GM21360 (cell line): Measurements from ENCODE around the gene LAMP5.

ENCODE experiments used
- ATAC-seq: cut with Tn5 transposase; IDR thresholded peaks from one replicate; pipeline ENCODE4 v1.9.1; 2021; ENCODE audit warnings: mild to moderate bottlenecking, moderate library complexity; ENCODE audit not compliant: unreplicated experiment

LAMP5 gene

GRCh38 chr20:9514461-9515213 is at the start of gene LAMP5:
Gene LAMP5 (plus strand): TSS chr20:9514590. CDS start chr20:9514853, 263 bp downstream.
- ATAC-seq = no peak

GRCh38 chr20:9467995-9468394 is 46.4 kb upstream of the LAMP5 start:
- ATAC-seq = no peak

DNA sequence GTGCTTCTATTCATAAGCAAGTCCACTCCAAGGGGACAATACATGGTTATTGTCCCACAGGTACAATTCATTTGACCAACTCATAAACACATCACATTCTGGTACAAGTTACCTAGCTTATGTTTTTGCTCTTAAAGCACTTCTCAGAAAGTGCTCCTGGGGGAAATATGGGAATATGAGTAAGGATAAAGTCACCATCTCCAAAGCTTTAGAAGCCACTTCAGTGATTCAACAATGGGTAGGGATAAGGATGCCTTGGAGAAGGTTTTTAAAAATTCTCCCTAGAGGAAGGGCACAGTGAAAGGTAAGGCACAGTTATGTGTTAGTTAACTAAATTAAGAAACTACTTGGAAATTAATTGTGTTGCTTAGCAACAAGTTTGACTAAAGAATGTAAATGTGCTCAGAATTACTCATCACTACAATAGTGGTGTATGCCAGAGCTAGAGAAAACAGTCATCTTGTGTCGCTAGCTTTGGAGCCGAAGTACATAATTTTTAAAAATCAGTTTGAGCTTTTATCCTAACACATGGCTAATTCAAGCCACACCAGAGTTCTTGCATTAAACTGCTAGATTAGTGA is 39.5 kb upstream of the LAMP5 start:
- ATAC-seq = no peak

DNA sequence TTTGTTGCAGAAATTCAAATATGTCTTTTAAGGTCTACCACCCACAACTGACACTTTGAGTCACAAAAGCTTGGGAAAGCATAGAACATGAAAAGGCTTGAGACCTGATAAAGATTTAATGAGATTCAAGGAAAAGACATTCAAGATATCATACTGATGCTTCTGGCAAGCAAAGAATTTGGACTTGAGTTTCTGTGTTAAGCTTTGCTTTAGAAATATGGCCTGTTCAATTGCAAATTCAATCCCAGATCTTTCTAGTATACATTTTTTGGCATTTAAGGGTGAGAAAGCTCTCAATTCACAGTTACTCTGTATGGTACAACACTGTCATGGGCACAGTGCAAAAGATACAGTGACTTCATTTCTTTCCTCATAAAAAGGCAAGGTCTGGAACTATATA is 38.9 kb upstream of the LAMP5 start:
- ATAC-seq = no peak

- ATAC-seq = no peak
Measured at GRCh38 chr20:9476174-9476573, 38.2 kb upstream of the LAMP5 start.

GRCh38 chr20:9476637-9477036 is 37.8 kb upstream of the LAMP5 start:
- no peak for ATAC-seq

- no peak for ATAC-seq
Measured at GRCh38 chr20:9478771-9479170, 35.6 kb upstream of the LAMP5 start.

DNA sequence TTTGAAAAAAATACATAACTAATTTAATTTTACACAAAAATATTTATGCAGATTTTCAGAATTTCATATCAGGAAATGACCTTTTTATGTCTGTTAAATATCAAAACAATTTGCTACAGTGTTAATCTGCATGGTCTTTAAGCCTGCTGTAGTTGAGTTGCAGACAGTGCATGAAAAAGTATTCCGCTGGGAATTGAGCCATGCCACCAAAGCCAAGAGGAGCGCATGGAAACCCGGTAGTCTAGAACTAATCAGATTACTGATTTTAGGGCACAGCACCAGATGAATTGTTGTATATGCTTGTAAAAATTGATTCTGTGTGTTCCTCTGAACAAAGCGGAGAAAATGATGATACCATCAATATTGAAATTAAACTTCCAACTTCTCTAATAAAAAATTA is 34.3 kb upstream of the LAMP5 start:
- no peak for ATAC-seq

- ATAC-seq = no peak
Measured at GRCh38 chr20:9482180-9482579, 32.2 kb upstream of the LAMP5 start.

GRCh38 chr20:9483131-9483530 is 31.3 kb upstream of the LAMP5 start:
- ATAC-seq = no peak

- ATAC-seq = no peak
Measured at GRCh38 chr20:9485614-9486340, 28.6 kb upstream of the LAMP5 start.

DNA sequence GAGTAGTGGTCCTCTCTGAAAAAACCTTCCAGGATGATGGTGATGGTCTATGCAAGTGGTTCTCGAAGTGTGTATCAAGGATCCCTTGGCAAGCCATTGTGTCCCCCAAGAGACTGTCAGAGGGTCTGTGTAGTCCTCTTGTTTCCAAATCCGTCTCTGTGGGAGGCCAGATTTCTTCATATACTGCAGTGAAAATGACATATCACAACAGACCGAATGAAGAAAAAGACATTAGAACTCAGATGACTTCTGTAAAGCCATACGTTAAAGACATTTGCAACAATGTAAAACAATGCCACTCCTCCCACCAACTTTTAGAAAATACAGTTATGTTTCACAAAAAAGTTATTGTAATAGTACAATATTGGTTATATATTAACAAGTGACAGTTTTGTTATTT is 27.2 kb upstream of the LAMP5 start:
- ATAC-seq = no peak

GRCh38 chr20:9488063-9488462 is 26.3 kb upstream of the LAMP5 start:
- no peak for ATAC-seq

DNA sequence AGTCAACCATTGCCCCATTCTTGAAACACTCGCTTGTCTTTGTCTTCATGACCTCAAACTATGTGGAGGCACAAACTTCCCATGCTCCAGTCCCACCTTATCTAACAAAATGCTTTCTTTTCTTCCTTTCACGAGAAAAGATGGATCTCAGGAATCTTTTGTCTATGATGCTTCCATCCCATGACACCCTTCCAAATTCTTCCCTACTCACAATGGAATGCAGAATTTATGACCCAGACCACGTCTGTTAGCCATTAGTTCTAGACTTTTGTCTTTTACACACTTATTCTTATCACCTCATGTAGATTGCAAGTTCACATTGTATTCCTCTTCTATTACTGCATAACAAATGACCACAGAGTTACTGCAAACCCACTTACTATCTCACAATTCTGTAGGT is 24.2 kb upstream of the LAMP5 start:
- ATAC-seq = no peak

DNA sequence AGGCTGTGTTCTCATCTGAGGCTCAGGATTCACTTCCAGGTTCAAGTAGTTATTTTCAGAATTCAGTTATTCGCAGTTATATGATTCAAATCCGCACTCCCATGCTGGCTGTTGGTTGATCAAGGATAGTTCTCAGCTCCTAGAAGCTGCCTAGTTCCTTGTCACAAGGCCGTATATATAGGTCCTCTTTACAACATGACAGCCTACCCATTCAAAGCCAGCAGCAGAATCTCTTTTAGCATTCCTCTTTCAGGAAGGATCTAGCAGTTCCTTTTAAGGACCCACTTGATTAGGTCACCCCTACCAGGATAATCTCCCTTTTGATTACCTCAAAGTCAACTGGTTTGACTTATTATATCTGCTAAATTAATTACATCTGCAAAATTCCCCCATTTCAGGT is 23.8 kb upstream of the LAMP5 start:
- ATAC-seq = no peak

GRCh38 chr20:9491324-9491723 is 23.1 kb upstream of the LAMP5 start:
- ATAC-seq = no peak

DNA sequence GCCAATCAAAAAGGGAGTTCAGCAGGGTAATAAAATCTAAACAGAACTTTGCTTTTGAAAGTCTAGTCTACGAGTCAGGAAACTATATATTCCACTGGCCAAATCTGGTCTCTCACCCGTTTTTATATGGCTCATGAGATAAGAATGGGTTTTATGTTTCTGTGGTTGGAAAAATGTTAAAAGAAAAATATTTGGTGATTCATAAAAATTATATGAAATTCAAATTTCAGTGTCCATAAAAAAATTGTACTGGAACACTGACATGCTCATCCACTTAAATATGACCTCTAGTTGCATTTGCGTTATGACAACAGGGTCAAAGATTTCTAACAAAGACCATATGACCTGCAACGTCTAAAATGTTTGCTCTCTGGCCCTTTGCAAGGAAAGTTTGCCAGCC is 22.3 kb upstream of the LAMP5 start:
- ATAC-seq = no peak

DNA sequence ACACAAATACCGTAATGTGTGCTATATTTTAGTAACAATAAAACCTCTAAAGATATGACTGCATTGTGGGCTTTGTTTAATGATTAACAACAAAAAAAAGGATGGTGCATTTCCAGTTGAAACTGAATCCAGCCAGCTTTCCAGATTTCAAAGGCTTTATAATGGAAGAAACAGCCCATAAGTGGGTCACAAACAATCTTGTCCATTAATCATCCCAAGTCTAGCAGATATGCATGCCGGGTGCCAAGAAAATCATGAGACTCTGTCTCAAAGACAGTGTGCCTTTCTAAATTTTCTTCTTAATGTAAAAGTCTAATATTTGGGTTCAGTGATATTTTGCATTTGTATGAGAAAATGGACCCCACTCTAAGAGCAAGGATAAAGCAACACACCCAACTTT is 20.6 kb upstream of the LAMP5 start:
- ATAC-seq = no peak

DNA sequence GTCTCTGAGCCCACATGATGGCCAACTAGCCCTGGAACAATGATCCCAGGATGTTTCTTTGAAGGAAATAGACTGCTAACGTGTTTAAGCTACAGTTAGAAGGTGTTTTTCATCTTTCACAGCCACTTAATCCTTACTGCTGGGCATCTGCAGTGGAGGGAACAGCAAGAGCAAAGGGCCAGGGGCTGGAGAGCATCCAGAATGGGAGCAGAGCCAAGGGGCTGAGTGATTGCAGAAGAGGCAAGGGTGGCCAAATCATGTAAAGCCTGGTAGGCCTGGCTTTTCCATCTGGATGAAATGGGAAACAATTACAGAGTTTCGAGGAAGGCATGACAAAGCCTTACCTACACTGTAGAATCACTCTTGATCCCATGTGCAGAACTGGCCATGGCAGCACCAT is 18.7 kb upstream of the LAMP5 start:
- no peak for ATAC-seq

DNA sequence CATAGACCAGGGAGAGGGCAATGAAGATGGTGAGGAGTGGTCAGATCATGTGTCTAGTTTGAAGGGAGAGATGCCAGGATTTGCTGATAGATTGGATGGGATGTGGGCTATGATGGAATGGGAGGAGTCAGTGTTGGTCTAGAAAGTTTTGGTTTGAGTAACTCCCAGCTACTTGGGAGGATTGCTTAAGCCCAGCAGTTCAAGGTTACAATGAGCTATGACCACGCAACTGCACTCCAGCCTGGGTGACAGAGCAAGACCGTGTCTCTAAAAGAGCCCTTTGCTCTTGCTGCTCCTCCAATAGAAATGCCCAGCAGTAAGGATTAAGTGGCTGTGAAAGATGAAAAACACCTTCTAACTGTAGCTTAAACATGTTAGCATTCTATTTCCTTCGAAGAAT is 18.2 kb upstream of the LAMP5 start:
- no peak for ATAC-seq

GRCh38 chr20:9498322-9498721 is 16.1 kb upstream of the LAMP5 start:
- ATAC-seq = no peak
